H1 (cell line): ENCODE results near the gene GK2. TPM values are rescaled to one million over a fixed set of nuclear protein-coding genes. Genes with fewer than 3 reads are reported as not detected.

ENCODE experiments used
- CTCF ChIA-PET: fragments of 300-600 bp; sonication (Branson Sonifier 250); formaldehyde crosslinking; loops from one replicate; lab custom pipeline; 2021; ENCODE audit not compliant: partially characterized antibody; lab: Charles Lee
- POLR2A ChIA-PET: fragments of 300-600 bp; sonication (Branson Sonifier 250); formaldehyde crosslinking; loops from one replicate; lab custom pipeline; 2021; ENCODE audit warnings: inconsistent platforms; ENCODE audit not compliant: partially characterized antibody; lab: Charles Lee
- DNase-seq, 2 experiments: peaks; one replicate each; pipeline versions ENCODE4 v3.0.0 to v3.0.0-alpha.2; 2010 to 2022; ENCODE audit warnings: low spot score in 2 of 2, low read depth in 1 of 2, mixed read lengths in 1 of 2
- FAIRE-seq: peaks from 2 replicates; lab custom pipeline; 2011; peaks lifted over from hg19 to GRCh38; lab: Jason Lieb, UNC
- H2AFZ ChIP-seq: 2 replicates; pipeline ENCODE4 v1.8.1; 2012; ENCODE audit warnings: low read length, inconsistent platforms
- H2AK5ac ChIP-seq: 2 replicates; pipeline ENCODE4 v1.6.1; 2013; ENCODE audit warnings: low read depth, low read length
- H2BK120ac ChIP-seq: replicated peaks from 2 replicates; pipeline ENCODE3; 2013; ENCODE audit warnings: low read depth, low read length, inconsistent platforms
- H2BK12ac ChIP-seq: 2 replicates; pipeline ENCODE4 v1.6.1; 2013; ENCODE audit warnings: low read depth, low read length
- H2BK15ac ChIP-seq: 2 replicates; pipeline ENCODE4 v1.6.1; 2013; ENCODE audit warnings: low read length
- H2BK20ac ChIP-seq: 2 replicates; pipeline ENCODE4 v1.6.1; 2013; ENCODE audit warnings: low read length
- H2BK5ac ChIP-seq: 2 replicates; pipeline ENCODE4 v1.6.1; 2013; ENCODE audit warnings: low read depth, low read length
- H3K14ac ChIP-seq: 2 replicates; pipeline ENCODE4 v1.6.1; 2013; ENCODE audit warnings: inconsistent platforms; ENCODE audit not compliant: insufficient read length
- H3K18ac ChIP-seq: 2 replicates; pipeline ENCODE4 v1.6.1; 2013; ENCODE audit warnings: low read length; ENCODE audit errors: extremely low read depth
- H3K23ac ChIP-seq: 2 replicates; pipeline ENCODE4 v1.6.1; 2013; ENCODE audit warnings: inconsistent platforms; ENCODE audit not compliant: insufficient read length
- H3K23me2 ChIP-seq: 2 replicates; pipeline ENCODE4 v1.6.1; 2013; ENCODE audit warnings: low read depth, low read length
- H3K27ac ChIP-seq: 2 replicates; pipeline ENCODE4 v1.6.1; 2011; ENCODE audit warnings: low read depth, low read length, inconsistent platforms
- H3K27me3 ChIP-seq, 4 experiments: replicated peaks in 1 of 4; 1 replicate in 1 of 4; 2 replicates in 3 of 4; pipeline versions ENCODE4 v1.6.1 to v1.8.1; 2011 to 2013; ENCODE audit warnings: low read length in 3 of 4, mild to moderate bottlenecking in 3 of 4, inconsistent platforms in 2 of 4, mixed read lengths in 2 of 4, moderate library complexity in 1 of 4; ENCODE audit not compliant: control insufficient read depth in 3 of 4, insufficient read depth in 3 of 4; ENCODE audit errors: extremely low read depth in 1 of 4
- H3K36me3 ChIP-seq, 4 experiments: 2 replicates each; pipeline versions ENCODE4 v1.6.1 to v1.8.1; 2011 to 2013; ENCODE audit warnings: mild to moderate bottlenecking in 4 of 4, low read length in 3 of 4, moderate library complexity in 2 of 4, control low read depth in 1 of 4, inconsistent platforms in 1 of 4; ENCODE audit not compliant: insufficient read depth in 4 of 4, control insufficient read depth in 2 of 4
- H3K4ac ChIP-seq: replicated peaks from 2 replicates; pipeline ENCODE3; 2013; ENCODE audit warnings: low read length, low read depth, mixed read lengths, inconsistent platforms; ENCODE audit not compliant: insufficient read length
- H3K4me1 ChIP-seq, 4 experiments: replicated peaks in 1 of 4; 1 replicate in 1 of 4; 2 replicates in 3 of 4; pipeline versions ENCODE4 v1.6.1 to v1.8.1; 2011 to 2013; ENCODE audit warnings: low read length in 3 of 4, inconsistent platforms in 2 of 4, mixed read lengths in 1 of 4; ENCODE audit not compliant: insufficient read depth in 4 of 4, control insufficient read depth in 3 of 4
- H3K4me2 ChIP-seq, 2 experiments: 2 replicates each; pipeline versions ENCODE4 v1.6.1 to v1.8.1; 2011 to 2013; ENCODE audit warnings: low read depth in 2 of 2, low read length in 2 of 2, control low read depth in 1 of 2, inconsistent platforms in 1 of 2, mild to moderate bottlenecking in 1 of 2; ENCODE audit not compliant: insufficient read depth in 1 of 2
- H3K4me3 ChIP-seq, 4 experiments: fragments of 200-600, 300-600 bp in 1 of 4; sonication (generic), shearing (Covaris generic), sonication (Bioruptor Twin) in 1 of 4; 2 replicates each; pipeline versions ENCODE4 v1.5.1 to v1.8.1; 2011 to 2016; ENCODE audit warnings: low read length in 4 of 4, low read depth in 3 of 4, control low read depth in 2 of 4, inconsistent platforms in 2 of 4, mild to moderate bottlenecking in 2 of 4, mixed read lengths in 1 of 4, moderate library complexity in 1 of 4; ENCODE audit not compliant: insufficient read depth in 2 of 4; ENCODE audit errors: extremely low read depth in 1 of 4
- H3K56ac ChIP-seq: replicated peaks from 2 replicates; pipeline ENCODE3; 2013; ENCODE audit warnings: low read depth, mild to moderate bottlenecking, mixed read lengths, low read length, inconsistent platforms; ENCODE audit not compliant: insufficient read length
- H3K79me1 ChIP-seq: 2 replicates; pipeline ENCODE4 v1.6.1; 2013; ENCODE audit warnings: low read depth, low read length, control low read depth
- H3K79me2 ChIP-seq, 2 experiments: 2 replicates each; pipeline versions ENCODE4 v1.6.1 to v1.8.1; 2012 to 2013; ENCODE audit warnings: low read length in 2 of 2, mild to moderate bottlenecking in 2 of 2, inconsistent platforms in 1 of 2; ENCODE audit not compliant: insufficient read depth in 2 of 2, control insufficient read depth in 1 of 2
- H3K9ac ChIP-seq, 4 experiments: replicated peaks in 1 of 4; 1 replicate in 1 of 4; 2 replicates in 3 of 4; pipeline versions ENCODE4 v1.6.1 to v1.8.1; 2011 to 2013; ENCODE audit warnings: low read depth in 3 of 4, low read length in 3 of 4, control low read depth in 2 of 4, mild to moderate bottlenecking in 2 of 4, moderate library complexity in 2 of 4, inconsistent platforms in 1 of 4; ENCODE audit errors: extremely low read depth in 1 of 4
- H3K9me3 ChIP-seq, 2 experiments: 2 replicates each; pipeline versions ENCODE4 v1.6.1 to v1.8.1; 2012 to 2013; ENCODE audit warnings: mild to moderate bottlenecking in 2 of 2, moderate library complexity in 2 of 2, control low read depth in 1 of 2, inconsistent platforms in 1 of 2, low read depth in 1 of 2, low read length in 1 of 2, mixed read lengths in 1 of 2; ENCODE audit not compliant: insufficient read depth in 2 of 2
- H4K20me1 ChIP-seq, 2 experiments: replicated peaks in 1 of 2; 2 replicates each; pipeline versions ENCODE3 to v1.8.1; 2011 to 2013; ENCODE audit warnings: inconsistent platforms in 2 of 2, low read length in 2 of 2, mild to moderate bottlenecking in 1 of 2; ENCODE audit not compliant: insufficient read depth in 2 of 2, control insufficient read depth in 1 of 2
- H4K5ac ChIP-seq: 2 replicates; pipeline ENCODE4 v1.6.1; 2013; ENCODE audit warnings: low read length, low read depth, mixed read lengths, inconsistent platforms; ENCODE audit not compliant: insufficient read length
- H4K8ac ChIP-seq: 2 replicates; pipeline ENCODE4 v1.8.0; 2013; ENCODE audit warnings: mild to moderate bottlenecking, moderate library complexity, low read length, inconsistent platforms; ENCODE audit not compliant: insufficient read depth; ENCODE audit errors: extremely low read depth
- H4K91ac ChIP-seq: replicated peaks from 2 replicates; pipeline ENCODE3; 2013; ENCODE audit warnings: low read length, mixed read lengths, inconsistent platforms; ENCODE audit not compliant: insufficient read length
- CBX8 ChIP-seq: fragments of 300-800, 300-1000 bp; sonication (generic); IDR thresholded peaks from 2 replicates; pipeline ENCODE4 v1.7.1; 2016; ENCODE audit warnings: low read depth, low read length, borderline replicate concordance
- CHD2 ChIP-seq: IDR thresholded peaks from 2 replicates; pipeline ENCODE4 v1.6.1; 2012; ENCODE audit warnings: low read length, improper control_type of control experiment
- CREB1 ChIP-seq: IDR thresholded peaks from 2 replicates; pipeline ENCODE4 v1.6.1; 2012; ENCODE audit warnings: inconsistent platforms
- EGR1 ChIP-seq: IDR thresholded peaks from 2 replicates; pipeline ENCODE4 v1.6.1; 2011; ENCODE audit warnings: low read depth, low read length, borderline replicate concordance
- EZH2 ChIP-seq: fragments of 200-600 bp; sonication (generic); IDR thresholded peaks from 2 replicates; pipeline ENCODE4 v1.7.1; 2012; ENCODE audit warnings: low read depth, mild to moderate bottlenecking, moderate library complexity, low read length, inconsistent platforms; ENCODE audit not compliant: severe bottlenecking
- FOSL1 ChIP-seq: IDR thresholded peaks from 2 replicates; pipeline ENCODE4 v1.6.1; 2011; ENCODE audit warnings: mild to moderate bottlenecking, low read depth, low read length, moderate library complexity; ENCODE audit not compliant: insufficient read depth
- MAFK ChIP-seq: IDR thresholded peaks from 2 replicates; pipeline ENCODE4 v1.6.1; 2012; ENCODE audit warnings: low read depth, mild to moderate bottlenecking, improper control_type of control experiment, low read length
- SIRT6 ChIP-seq: IDR thresholded peaks from one replicate; pipeline ENCODE4 v1.7.1; 2012; ENCODE audit warnings: low read length, inconsistent platforms
- TBP ChIP-seq: IDR thresholded peaks from 2 replicates; pipeline ENCODE4 v1.6.1; 2011; ENCODE audit warnings: low read depth, low read length, improper control_type of control experiment
- polyA plus RNA-seq, 7 experiments: library from polyadenylated mRNA; depleted of rRNA in 3 of 7; stranded (reverse) in 5 of 7; unstranded in 2 of 7; fragments of >200 nt in 5 of 7; fragments of 200-250 nt in 2 of 7; gene quantifications; 1 replicate in 5 of 7; 2 replicates in 1 of 7; 4 replicates in 1 of 7; pipeline versions ENCODE4 v1.2.1 to v1.2.3, GENCODE V29; 2011 to 2013; ENCODE audit warnings: missing spikeins in 2 of 7, mixed read lengths in 2 of 7
- total RNA-seq: library from RNA; stranded (reverse); fragmentation: NEBNext Ultra II Directional; extraction: Animal tissue kit (Norgen Biotek cat#: 25700); gene quantifications from 2 replicates; pipeline ENCODE4 v1.2.1, GENCODE V29; 2021

GK2 gene
- total and polyA plus RNA-seq, 2 of the 8 experiments (the other 6 are each of a cell fraction or from before 2014, with no cell fraction given): not detected

DNA sequence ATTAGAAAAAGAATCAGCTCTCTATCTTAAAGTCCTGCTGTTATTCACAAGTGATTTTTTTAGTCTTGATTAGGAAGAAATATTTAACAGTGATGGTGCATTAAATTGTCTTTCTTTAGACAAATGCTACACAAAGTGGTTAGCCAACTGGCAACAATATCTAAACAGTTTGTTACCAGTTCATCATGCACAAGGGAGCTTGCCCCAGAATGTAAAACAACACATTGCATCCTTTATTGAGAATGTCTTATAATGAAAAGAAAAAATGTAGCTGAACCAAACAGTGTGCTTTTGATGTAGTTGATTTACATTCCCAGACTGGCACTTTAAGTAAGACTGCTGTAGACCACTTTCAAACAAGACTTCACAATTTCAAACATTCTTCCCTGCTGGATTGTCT, 48.0 kb downstream of the GK2 start:
- ChIA-PET POLR2A (no interaction called here), CTCF (no interaction called here)
- Histone ChIP-seq H2BK5ac (no peak overlapping the region), H3K36me3 (no peaks in the 10 kb centered on the region), H4K5ac (no peak overlapping the region), H2AFZ (no peak overlapping the region), H3K79me2 (no peaks in the 10 kb centered on the region), H3K27ac (no peak overlapping the region), H3K23me2 (no peaks in the 10 kb centered on the region), H3K9ac (no peak overlapping the region), H3K18ac (no peak overlapping the region), H3K14ac (no peak overlapping the region), H2BK120ac (no peak overlapping the region), H3K27me3 (no peaks in the 10 kb centered on the region), H3K9me3 (no peaks in the 10 kb centered on the region), H3K4me2 (no peak overlapping the region), H4K91ac (no peak overlapping the region), H3K4me3 (no peak overlapping the region), H2BK15ac (no peak overlapping the region), H2BK20ac (no peak overlapping the region), H3K23ac (no peak overlapping the region), H3K4ac (no peak overlapping the region), H4K20me1 (no peaks in the 10 kb centered on the region), H3K79me1 (no peaks in the 10 kb centered on the region), H2BK12ac (no peak overlapping the region), H3K56ac (no peak overlapping the region), H4K8ac (no peak overlapping the region), H3K4me1 (no peaks in the 10 kb centered on the region), H2AK5ac (no peak overlapping the region)
- no peak for DNase-seq
- TF ChIP-seq MAFK (no peak), SIRT6 (no peak), CREB1 (no peak), CHD2 (no peak), TBP (no peak), EGR1 (no peak), CBX8 (no peak), FOSL1 (no peak), EZH2 (no peak)
- no peak for FAIRE-seq
